GM21825 (cell line): Measurements from ENCODE around the gene BTBD7.
A peak's percentile ranks its signal among the peaks of the same experiment; 100 is the strongest.
"Not testable (repeated sequence)": the region's sequence is repeated elsewhere in the genome, so short reads cannot be mapped to it uniquely, and the experiment has no call there.

ENCODE experiments used
- ATAC-seq: cut with Tn5 transposase; IDR thresholded peaks from one replicate; pipeline ENCODE4 v1.9.1; 2021; ENCODE audit warnings: mild to moderate bottlenecking, moderate library complexity; ENCODE audit not compliant: unreplicated experiment

BTBD7 gene

DNA sequence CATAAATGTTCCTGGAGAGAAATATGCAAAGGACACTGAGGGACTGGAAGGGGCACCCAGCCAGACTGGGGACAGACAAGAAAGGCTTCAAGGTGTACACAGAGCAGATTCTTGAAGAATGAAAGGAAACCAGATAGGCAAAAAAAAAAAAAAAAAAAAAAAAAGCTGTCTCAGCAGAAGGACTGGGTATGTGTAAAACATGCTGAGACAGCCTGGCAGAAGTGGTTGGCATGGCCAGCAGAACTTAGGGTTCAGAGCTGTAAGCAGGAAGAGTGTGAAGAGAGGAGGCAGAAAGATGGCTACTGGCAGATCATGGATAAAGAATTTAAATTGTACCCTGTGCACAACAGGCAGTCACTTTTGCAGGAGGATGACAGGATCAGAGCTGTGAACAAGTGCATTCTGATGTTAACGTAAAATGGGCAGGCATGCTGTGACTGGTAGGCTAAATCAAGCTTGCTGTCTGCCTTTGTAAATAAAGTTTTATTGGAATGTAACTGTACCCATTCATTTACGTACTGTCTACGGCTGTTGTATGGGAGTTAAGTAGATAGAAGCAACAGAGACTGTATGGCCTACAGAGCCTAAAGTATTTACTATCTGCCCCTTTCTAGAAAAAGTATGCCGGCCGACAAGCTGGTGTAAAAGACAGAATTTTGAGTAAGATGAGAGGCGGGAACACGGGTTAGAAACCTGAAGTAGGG lies 83.6 kb downstream of the BTBD7 start:
- ATAC-seq, result no peak

DNA sequence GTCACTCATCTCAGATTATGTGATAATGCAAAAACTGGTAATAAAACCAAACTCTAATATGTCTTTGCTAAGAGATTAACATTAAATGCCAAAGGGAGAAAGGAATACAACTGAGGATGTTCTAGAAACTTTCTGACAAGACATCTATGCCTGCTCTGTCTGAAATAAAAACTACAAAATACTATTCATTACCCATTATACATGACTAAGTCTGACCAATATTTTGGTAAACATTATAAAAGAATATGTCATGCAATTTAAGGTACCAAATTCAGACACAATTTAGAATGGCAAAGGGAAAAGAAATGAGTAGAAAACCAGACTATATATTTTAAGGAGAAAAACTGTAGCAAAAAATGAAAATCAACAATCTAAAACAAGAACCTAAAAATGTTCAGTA lies 86.3 kb downstream of the BTBD7 start:
- ATAC-seq, result no peak

DNA sequence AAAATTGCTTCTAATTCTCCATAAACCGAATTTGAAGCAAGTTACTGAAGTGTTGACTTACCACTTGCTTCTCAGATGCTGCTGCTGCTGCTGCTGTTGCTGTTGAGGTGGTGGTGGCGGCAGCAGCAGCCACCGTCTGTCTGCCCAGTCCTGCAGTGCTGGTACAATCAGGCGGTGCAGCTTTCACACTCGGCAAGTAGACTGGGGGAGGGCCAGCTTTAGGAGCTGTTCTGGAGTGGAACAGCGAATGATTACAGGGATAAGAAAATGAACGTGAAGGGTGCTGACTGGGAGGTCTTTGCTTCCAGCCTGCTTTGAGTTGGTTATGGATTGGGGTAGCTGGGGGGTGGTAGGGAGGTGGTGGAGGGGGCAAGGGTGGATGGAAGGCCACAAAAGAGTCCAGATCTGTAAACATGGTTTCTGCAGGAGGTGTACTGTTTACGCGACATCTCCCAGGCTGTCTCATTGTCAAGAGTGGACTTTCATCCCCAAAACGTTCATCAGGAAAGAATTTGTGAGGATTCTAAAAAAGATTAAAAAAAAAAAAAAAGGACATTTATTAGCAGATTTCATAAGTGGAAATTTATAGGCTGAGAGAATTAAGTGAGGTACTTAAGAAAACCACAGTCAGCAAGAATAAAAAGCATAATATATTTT lies 86.9 kb downstream of the BTBD7 start:
- no peak for ATAC-seq

DNA sequence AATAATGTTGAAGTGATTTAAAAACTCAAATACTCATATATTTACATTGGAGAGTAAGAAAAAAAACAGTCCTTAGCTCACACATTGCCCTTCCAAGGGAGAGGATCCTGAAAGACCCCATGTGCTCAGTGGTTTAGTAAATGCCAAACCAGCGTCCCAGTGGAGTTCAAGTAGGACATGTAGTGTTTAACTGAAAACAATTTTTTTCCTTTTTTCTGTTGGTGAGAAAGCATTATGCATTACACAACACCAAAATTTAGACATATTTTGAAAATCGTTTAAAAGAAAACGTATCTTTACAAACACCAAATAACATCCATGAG lies 92.2 kb downstream of the BTBD7 start:
- ATAC-seq, result no peak

DNA sequence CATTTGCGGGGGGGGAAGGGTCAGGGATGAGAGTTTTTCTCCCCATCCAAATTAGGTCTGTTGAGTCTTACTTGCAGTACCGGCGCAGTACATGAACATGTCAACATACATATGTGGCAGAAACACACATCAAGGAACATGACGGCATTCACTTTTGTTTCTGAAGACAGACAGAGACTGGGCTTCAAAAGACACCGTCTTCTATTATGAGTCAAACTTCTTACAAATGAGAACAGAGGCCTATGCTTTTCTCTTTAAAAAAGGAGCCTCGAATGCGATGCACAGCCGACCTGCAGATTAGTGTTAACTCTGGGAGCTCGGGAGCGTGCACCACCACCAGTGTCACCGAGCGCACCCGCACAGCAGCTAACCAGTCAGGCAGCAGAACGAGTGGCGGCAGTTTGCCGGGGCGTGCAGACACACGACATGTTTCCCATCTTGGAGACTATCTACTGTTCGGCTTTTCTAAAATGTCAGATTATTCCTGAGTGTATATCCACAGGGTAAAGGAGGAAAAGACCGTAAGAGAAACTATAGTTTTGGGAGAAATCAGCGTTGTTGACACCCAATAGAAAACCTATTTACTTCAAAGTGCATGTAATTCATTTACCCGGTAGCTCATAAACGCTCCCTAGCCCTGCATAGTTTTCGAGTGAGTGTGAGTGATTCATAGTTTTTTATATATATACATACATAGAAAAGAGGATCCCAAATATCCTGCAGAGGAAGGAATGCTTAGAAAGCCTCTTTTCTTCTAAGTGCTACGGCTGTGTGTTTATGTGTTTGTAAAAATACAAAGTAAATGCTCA lies 92.8 kb downstream of the BTBD7 start:
- no peak for ATAC-seq

DNA sequence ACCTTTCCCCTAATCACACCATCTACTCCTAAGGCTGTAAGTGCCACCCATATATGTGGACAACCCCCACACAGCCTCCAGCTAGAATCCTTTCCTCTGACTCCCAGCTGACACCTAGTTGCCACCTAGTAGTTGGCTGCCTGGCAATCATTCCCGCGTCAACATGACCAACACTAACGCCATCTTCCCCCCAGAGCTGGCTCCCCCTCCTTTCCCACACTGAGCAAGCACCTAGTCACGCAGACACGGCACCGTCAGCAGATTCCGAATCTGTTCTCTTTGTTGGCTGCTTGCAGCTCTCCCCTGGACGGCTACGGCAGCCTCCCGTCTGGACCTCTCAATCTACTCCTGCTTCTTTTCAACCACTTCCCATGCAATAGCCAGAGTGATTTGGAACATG lies 98.0 kb downstream of the BTBD7 start:
- no peak for ATAC-seq

DNA sequence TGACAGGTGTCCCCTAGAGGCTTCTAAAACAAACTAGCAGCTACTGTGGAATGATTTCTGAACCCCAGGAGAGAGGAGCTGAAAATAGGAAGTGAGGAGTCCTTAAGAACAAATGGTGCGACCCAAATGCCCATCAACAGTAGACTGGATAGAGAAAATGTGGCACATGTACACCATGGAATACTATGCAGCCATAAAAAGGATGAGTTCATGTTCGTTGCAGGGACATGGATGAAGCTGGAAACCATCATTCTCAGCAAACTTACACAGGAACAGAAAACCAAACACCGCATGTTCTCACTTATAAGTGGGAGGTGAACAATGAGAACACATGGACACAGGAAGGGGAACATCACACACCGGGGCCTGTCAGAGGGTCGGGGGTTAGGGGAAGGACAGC lies 99.8 kb downstream of the BTBD7 start:
- not testable (repeated sequence) for ATAC-seq

DNA sequence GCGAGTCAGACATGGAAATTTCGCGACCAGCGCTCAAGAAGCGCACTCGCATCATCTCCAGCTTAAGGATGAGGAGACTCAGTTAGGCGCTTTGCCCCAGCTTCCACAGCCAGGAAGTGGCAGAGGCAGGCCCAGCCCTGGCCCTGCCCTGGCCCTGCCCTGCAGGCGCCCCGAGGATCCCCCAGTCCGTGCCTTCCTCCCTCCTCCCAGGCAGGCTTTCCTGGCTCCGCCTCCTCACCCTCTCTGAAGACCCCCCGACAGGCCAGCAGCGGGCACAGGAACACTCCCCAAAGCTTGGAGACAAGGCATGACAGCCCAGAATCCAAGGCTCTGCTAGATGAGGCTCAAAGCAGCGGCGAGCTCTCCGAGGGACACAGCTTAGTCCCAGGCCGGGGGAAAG lies 100.7 kb downstream of the BTBD7 start:
- ATAC-seq, result no peak

DNA sequence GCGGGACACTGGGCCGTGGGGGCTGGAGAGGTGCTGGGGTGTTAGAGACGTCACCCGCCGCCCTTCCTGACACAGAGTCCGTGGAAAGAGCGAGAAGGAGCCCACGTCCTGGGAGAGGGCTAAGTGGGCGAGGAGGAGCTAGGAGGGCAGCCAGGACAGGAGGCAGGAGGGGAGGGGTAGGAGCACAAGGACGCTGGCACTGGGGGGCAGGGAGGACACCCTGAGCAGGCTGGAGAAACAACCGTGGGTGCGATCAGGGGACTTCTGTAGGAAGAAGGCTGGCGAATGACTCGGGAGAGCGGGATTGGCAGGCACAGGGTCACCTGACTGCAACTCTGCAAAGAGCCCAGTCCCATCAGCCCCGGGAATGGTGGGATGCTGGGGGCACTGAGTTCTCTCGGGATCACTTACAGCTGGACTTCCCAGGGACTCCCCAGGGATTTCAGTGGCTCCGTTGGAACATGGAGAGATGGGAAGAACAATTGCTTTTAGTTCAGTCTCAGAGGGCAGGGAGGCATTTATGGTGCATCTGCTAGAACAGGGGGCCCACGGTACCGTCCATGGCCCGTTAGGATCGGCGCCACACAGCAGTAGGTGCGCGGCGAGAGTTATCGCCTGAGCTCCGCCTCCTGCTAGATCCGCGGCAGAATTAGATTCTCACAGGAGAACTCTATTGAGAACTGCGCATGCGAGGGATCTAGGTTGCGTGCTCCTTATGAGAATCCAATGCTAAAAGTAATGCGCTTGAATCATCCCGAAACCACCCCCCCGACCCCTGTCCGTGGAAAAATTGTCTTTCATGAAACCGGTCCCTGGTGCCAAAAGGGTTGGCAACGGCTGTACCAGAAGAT lies 101.5 kb downstream of the BTBD7 start:
- no peak for ATAC-seq

DNA sequence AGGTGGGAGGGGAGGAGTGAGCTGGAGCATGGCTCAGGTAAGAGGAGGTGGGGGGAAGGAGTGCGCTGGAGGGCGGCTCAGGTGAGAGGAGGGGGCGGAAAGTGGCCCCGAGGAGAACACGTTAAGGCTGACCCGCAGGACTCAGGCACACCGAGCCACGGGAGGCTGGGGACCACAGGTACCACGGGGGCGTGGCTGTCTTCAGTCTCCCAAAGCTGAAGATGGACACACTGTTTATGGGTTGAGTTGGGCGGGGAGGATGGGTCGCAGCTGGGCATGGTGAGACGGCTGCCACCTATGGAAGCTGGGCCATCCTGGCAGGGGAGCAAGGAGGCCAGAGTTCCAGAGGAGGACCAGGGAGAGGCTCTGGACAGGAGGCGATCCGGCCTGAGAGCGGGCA lies 102.3 kb downstream of the BTBD7 start:
- no peak for ATAC-seq

DNA sequence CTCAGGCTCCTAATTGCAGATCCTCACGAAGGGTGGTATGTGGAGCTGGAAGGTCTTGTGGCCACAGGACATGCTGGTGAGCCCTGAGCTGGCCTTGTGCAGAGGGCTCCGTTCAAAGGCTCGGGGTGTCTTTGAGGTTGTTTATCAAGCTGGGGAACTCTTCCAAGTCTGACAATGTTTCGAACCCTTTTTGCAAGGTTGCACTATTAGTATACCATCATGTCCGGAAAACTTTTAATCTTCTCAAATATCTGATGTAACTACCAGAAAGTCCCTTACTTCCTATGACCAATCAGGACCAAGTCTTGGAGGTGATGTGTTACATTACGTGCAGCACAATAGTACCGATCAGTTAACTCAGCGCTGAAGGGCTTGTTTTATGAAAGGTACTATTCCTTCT lies 104.3 kb downstream of the BTBD7 start:
- no peak for ATAC-seq

DNA sequence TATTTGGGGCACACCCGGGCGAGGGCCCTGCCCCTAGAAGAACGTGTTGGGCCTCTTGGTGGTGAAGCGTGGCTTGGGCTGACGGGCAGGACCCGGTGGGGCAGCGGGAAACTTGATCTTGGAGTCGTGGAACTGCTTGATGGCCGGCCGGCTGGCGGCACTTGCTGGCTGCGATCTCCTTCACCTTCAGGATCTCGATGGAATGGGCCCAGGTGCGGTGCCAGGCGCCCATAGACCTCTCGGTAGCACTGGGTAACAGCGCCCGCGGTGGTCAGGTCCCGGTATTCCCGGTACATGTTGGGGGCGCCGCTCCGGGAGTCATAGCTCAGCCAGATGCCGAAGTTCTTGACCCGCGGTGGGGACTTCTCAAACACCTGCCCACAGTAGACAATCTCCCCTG lies 109.3 kb downstream of the BTBD7 start:
- no peak for ATAC-seq

DNA sequence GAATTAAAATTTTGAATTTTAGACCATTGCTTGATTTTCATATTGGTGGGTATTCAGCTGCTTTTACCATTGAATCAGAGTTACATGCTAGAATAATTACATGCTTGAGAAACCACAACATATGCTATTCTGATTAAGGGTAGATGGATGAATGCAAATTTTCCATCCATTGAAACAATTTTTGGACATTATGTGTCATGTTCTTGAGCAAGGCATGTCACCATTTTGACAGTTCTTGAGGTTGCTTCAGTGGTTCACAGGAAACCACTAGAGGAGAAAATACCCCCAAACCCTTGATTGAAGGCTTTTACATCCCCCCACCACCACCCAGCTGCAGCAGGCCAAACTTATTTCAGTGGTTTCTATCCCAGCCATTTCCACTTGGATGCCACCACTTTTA lies 112.3 kb downstream of the BTBD7 start:
- ATAC-seq, result no peak

DNA sequence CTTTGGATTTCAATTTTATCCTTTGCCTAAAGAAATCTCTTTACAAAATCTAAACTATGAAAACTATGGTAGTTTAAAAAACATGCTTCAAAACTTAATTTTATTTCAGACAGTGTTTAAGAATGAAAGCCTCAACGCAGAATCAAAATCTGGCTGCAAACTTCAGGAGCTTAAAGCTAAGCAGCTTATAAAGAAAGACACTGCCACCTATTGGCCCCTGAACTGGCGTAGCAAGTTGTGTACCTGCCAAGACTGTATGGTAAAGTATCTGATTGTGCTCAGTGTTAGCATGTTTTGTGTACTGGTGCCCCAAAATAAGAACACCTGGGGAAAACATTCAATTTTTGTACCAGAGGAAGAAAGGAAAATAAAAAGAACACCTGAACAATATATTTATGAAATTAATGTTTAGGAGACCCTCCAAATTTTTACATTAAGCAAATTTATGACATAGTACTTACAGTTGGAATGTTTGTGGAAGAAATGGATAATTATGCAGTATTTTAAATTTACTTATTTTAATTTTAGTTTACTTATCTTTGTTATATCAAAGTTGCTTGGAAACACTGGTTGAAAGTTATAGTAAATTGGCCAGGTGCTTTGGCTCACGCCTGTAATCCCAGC lies 113.6 kb downstream of the BTBD7 start:
- ATAC-seq, result no peak

DNA sequence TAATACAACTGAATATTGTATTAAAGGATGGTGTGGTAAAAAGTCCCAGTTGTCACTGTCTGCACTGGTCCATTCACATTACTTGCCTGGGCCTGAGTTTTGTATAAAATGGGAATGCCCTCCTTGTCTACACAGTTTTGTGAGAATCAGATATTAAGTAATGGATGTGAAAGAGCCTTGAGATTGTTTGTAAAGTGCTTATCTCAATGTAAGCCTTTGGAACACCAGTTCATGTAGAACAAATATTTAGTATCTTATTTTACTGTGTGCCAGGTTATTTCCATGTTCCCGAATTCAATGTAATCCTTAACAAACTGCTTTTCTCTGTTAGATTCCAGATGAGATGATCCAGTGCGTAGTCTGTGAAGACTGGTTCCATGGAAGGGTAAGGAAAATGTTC lies 118.2 kb downstream of the BTBD7 start:
- no peak for ATAC-seq

DNA sequence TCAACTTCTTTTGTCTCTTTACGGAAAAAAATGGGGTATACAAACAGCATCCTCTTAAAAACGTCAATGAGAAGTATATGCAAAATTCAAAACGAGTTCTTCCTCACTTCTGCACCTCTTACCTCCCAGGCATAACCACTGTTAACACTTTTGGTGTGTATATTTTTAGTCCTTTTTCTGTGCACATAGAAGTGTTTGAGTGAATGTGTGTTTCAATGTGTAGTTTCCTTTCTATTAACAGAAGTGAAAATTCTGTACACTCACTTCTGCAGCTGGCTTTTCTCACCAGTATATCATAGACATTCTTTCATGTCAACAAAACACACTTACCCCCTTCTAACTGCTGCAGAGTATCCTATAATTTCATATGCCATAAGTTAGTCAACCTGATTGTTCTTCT lies 120.4 kb downstream of the BTBD7 start:
- peak; percentile 63 for ATAC-seq

DNA sequence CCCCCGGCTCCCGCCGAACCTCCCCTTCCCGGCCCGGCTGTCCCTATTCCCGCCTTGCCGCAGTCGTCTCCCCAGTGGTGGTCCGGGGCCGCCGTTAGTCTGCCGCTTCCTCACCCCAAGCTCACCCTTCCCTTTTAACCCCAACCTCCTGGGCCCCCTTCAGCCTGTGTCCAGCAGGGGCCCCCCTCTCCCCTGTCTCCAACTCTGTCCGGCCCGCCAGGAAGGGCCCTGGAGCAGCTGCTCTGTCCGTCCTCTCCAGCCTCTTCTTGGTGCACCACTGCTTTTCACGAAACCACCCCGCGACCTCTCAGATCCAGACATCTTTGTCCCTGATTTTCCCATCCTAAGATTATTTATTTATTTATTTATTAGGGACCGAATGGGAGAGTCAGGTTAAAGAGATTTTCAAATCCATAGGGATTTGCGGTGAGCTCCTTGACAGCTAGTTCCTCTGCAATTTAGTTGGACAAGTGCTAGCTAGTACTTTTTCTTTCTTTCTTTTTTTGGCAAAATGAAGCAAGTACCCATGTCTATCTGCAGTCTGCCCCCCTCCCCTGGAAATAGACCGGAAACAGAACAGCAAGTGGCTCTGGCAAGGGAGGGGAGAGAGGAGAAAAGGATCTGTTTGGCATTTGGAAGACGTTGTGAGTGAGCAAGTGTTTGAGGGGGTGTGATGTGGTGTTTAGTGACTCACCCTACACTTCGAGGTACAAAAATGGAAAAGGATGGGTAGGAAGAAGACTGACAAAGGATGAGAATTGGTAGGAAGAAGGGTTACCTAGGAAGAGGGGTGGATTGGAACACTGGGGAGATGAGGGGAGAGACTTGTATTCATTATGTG lies 125.1 kb downstream of the BTBD7 start:
- peak; percentile 40 for ATAC-seq

DNA sequence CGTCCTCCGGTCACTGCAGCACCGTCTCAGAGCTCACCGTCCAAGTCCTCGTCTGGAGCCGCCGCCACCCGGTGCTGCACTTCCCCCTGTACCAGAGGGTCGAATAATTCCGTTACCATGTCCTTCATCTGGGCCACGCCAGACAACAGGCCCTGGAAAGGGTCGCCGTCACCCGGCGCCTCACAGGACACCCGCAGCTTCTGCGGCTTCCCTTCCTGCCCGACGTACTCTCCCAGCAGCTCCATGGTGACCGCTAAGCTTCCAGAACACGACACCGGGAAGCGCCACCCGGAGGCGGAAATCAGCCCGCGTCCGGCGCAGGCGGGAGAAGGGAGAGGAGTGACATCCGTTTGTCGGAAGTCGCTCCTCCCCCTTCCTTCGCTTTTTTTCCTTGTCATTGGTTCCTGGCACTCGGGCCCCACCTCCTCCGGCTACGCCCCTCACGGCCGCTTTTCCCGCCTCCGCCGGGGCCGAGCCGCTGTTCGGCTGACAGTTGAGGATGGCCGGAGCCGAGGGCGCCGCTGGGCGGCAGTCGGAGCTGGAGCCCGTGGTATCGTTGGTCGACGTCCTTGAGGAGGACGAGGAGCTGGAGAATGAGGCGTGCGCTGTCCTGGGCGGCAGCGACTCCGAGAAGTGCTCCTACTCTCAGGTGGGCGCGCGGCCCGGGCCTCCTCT lies 125.9 kb downstream of the BTBD7 start, which contains the start of the genes GON7 and UBR7:
Gene GON7, minus strand, starts transcription at position 273 of the 675 bp plus-strand sequence. Its CDS starts 28 bp downstream, at position 245.
Gene UBR7, plus strand, starts transcription at position 464 of the 675 bp plus-strand sequence. Its CDS starts 36 bp downstream, at position 500.
- peak; percentile 81 for ATAC-seq

DNA sequence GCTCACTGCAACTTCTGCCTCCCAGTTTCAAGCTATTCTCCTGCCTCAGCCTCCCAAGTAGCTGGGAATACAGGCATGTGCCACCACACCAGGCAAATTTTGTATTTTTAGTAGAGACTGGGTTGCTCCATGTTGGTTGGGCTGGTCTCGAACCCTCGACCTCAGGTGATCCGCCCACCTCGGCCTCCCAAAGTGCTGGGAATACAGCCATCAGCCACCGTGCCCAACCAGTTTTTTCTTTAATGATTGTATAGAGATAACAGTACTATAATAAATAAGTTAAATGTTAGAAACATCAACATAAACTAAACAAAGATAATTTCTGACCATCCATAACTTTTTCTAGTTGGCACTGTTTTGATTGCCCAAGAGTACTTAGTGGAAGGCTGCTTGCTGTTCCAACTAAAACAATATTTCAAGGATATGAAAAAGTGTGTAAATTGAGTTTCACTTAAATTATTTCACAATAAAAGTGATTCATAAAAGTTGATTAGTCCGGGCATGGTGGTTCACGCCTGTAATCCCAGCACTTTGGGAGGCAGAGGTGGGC lies 131.6 kb downstream of the BTBD7 start:
- no peak for ATAC-seq
